Measurements from ENCODE around the gene KLK11. TPM values are rescaled to one million over a fixed set of nuclear protein-coding genes. Genes with fewer than 3 reads are reported as not detected.

KLK11 gene
- total and polyA plus RNA-seq, 2 experiments from 2014 or later, result not detected

DNA sequence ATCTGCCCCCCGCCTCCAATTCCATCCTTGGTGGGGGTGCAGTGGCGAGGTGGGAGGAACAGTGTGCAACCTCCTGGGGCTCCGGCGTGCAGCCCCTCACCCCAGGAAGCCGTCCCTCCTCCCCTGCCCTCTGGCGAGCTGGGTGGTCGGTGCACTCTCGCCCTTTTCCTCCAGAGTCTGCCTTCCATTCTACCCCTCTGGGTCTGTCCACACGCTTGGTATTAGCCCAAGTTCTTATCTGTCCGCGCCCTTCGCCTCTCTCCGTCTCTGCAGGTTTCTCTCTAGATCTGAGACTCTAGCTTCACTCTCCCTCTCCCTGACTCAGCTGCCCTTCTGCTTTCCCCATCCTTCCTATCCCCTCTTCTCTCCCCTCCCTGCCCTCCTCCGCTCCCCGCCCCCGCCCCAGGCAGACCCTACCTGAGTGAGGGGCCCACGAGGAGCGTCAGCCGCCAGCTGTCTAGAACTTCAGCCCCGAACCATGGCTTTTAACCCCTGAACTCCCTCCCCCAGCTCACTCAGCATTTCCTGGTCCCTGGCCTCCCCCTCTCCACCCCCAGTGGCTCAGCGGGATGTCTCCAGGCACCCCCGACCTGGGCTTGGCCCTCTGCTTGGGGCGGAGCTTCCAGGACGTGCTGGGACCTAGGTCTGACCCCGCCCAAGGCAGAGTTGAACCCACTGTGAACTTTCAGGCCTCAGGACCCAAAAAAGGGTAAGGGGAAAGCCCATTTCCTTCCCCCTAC, 39.0 kb upstream of the KLK11 start:
- Histone ChIP-seq H3K27ac (no peak overlapping the region), H3K4me3 (peak overlapping the region; percentile 29), H3K9me3 (ENCODE audit: low read depth) (no peaks in the 10 kb centered on the region), H3K36me3 (no peaks in the 10 kb centered on the region), H3K27me3 (peaks cover 14% of the 10 kb centered on the region), H3K4me1 (ENCODE audit: low read depth) (no peaks in the 10 kb centered on the region)
- TF ChIP-seq, protein P1, sequence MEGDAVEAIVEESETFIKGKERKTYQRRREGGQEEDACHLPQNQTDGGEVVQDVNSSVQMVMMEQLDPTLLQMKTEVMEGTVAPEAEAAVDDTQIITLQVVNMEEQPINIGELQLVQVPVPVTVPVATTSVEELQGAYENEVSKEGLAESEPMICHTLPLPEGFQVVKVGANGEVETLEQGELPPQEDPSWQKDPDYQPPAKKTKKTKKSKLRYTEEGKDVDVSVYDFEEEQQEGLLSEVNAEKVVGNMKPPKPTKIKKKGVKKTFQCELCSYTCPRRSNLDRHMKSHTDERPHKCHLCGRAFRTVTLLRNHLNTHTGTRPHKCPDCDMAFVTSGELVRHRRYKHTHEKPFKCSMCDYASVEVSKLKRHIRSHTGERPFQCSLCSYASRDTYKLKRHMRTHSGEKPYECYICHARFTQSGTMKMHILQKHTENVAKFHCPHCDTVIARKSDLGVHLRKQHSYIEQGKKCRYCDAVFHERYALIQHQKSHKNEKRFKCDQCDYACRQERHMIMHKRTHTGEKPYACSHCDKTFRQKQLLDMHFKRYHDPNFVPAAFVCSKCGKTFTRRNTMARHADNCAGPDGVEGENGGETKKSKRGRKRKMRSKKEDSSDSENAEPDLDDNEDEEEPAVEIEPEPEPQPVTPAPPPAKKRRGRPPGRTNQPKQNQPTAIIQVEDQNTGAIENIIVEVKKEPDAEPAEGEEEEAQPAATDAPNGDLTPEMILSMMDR (IDR thresholded peaks at IDR 0.05; ENCODE audit: low read depth, low read length), result no peak
- peak in 1 of 2 donors; percentile 8 for DNase-seq (ENCODE audit: low read depth in 1 of 2, low spot score in 1 of 2)

DNA sequence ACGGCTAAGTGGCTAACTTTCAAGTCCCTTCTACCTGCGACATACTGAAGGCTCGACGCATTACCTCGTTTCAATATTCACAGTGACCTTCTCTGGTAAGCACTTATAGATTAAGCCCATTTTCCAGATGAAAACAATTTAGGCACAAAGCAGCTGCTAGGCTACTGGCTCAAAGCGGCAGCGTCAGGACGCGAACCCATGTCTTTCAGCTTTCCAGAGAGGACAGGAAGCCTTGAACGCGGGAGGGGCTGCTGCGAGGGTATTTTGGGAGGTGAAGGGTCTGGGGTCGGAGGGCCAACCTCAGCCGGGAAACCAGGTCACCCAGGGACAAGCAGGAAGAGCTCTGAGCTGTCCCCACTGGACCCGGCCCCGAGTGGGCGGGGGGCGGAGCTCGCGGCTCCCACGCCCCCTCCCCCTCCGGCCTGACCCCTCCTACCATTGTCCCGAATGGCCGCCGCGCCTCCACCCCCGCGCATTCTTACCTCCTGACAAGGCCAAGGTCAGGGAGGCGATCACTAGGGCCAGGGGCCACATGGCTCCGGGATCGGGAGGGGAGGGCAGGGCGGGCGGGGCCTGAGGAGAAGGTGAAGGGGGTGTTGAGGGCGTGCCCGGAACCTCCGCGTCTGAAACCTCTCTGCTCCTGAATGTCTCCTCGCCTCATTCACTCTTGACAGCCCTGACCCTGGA, 38.3 kb upstream of the KLK11 start, which contains the start of gene KLK13:
Gene KLK13 (minus strand): TSS at position 559 of the 687 bp plus-strand sequence. CDS start 25 bp downstream, at position 534.
- peak within 1 kb of the TSS; percentile 29 for H3K4me3 ChIP-seq
- TF ChIP-seq, protein P1 (IDR thresholded peaks at IDR 0.05; ENCODE audit: low read depth, low read length), result no peak
- peak; percentile 30 to 37 for DNase-seq (ENCODE audit: low read depth in 1 of 2, low spot score in 1 of 2)
- H3K9me3 ChIP-seq (ENCODE audit: low read depth), result no peaks in the 10 kb centered on the region
- no peaks in the 10 kb centered on the region for H3K36me3 ChIP-seq
- no peak within 1 kb of the TSS for H3K27ac ChIP-seq
- peaks cover 10% of the 10 kb centered on the region for H3K27me3 ChIP-seq
- no peaks in the 10 kb centered on the region for H3K4me1 ChIP-seq (ENCODE audit: low read depth)

DNA sequence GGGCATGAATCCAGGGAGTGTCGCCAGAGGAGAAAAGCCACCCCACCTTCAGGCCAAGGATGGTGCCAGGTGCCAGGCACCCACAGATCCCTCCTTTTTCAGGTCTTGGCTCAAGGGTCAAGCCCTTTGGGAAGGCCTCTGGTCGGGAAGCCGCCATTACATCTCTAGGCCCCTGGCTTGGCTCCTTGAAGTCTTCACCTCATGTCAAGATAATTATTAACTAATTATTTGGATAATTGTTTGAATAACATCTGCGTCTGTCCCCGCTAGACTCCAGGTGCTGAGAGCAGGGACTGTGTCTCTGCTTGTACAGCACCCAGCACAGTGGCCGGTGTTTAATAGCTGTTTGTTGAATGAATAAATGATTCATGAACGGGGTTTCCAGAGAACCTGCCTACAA, 37.2 kb upstream of the KLK11 start:
- Histone ChIP-seq H3K27ac (no peak overlapping the region), H3K27me3 (peaks cover 10% of the 10 kb centered on the region), H3K4me3 (no peak overlapping the region), H3K9me3 (ENCODE audit: low read depth) (no peaks in the 10 kb centered on the region), H3K36me3 (no peaks in the 10 kb centered on the region), H3K4me1 (ENCODE audit: low read depth) (no peaks in the 10 kb centered on the region)
- TF ChIP-seq, protein P1 (IDR thresholded peaks at IDR 0.05; ENCODE audit: low read depth, low read length), result no peak
- no peak for DNase-seq (ENCODE audit: low read depth in 1 of 2, low spot score in 1 of 2)

DNA sequence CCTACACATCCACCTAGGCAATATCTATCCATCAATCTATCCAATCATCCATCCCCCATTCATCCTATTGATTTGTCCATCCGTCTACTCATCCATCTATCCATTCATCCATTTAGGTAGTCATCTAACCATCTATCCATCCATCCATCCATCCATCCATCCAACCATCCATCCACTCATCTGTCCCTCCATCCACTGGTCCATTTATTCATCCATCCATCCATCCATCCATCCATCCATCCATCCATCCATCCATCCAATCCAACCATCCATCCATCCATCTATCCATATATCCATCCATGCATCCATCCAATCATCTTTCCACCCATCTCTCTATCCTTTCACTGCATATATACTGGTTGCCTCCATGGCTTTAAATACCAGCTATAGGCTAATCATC, 34.6 kb upstream of the KLK11 start:
- H3K36me3 ChIP-seq, result no peaks in the 10 kb centered on the region
- no peak overlapping the region for H3K4me3 ChIP-seq

DNA sequence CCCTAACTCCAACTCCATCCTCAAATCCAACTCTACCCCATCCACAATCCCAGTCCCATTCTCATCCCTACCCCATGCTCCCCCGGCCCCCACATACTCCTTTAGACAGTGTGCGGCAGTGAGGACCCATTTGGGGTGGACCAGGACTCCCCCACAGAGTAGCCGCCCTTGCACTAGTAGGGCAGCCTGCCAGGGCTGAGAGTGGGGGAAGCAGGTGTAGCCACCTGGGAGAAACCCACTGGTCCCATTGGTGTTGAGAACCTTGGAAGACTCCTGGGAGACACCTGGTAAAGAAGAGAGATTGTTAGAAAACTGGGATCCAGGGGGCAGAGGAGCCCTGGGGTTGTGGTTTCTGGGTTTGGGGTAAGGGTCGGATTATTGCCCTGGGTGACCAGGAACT, 33.9 kb upstream of the KLK11 start:
- TF ChIP-seq, protein P1 (IDR thresholded peaks at IDR 0.05; ENCODE audit: low read depth, low read length), result no peak
- H3K4me1 ChIP-seq (ENCODE audit: low read depth), result no peaks in the 10 kb centered on the region
- no peak for DNase-seq (ENCODE audit: low read depth in 1 of 2, low spot score in 1 of 2)
- no peaks in the 10 kb centered on the region for H3K27me3 ChIP-seq
- H3K9me3 ChIP-seq (ENCODE audit: low read depth), result no peaks in the 10 kb centered on the region
- H3K36me3 ChIP-seq, result no peaks in the 10 kb centered on the region
- no peak overlapping the region for H3K4me3 ChIP-seq
- H3K27ac ChIP-seq, result no peak overlapping the region

More for the DNA sequence above, 34.6 kb upstream of the KLK11 start:
- Histone ChIP-seq H3K9me3 (ENCODE audit: low read depth) (no peaks in the 10 kb centered on the region), H3K4me1 (ENCODE audit: low read depth) (no peaks in the 10 kb centered on the region), H3K27ac (no peak overlapping the region), H3K27me3 (peaks cover 6% of the 10 kb centered on the region)
- TF ChIP-seq, protein P1 (IDR thresholded peaks at IDR 0.05; ENCODE audit: low read depth, low read length), result no peak
- DNase-seq (ENCODE audit: low read depth in 1 of 2, low spot score in 1 of 2), result no peak

Measured in cardiac muscle cell (in vitro differentiated cells and primary cell).